ENCODE data around the gene ADAP1.

The ADAP1 gene

GRCh38 chr7:869348-869747, 85.1 kb downstream of the ADAP1 start:
- no peak for TF ChIP-seq EZH2phosphoT487 (IDR thresholded peaks at IDR 0.05; ENCODE audit: borderline replicate concordance)
- no peak for TF ChIP-seq CTCF (conservative IDR thresholded peaks at IDR 0.05; ENCODE audit: low read length)
- H3K36me3 ChIP-seq (ENCODE audit: insufficient read depth, low read length), result peaks cover 44% of the 10 kb centered on the region; the same call in 1 of the 2 replicates
- no peaks in the 10 kb centered on the region for H3K27me3 ChIP-seq (ENCODE audit: insufficient read depth, low read length, poor library complexity, severe bottlenecking)

GRCh38 chr7:868189-868486, 86.3 kb downstream of the ADAP1 start:
- Histone ChIP-seq H3K9ac (ENCODE audit: low read depth, low read length, poor library complexity, severe bottlenecking) (no peak overlapping the region), H3K36me3 (ENCODE audit: insufficient read depth, low read length) (peaks cover 43% of the 10 kb centered on the region; the same call in 1 of the 2 replicates), H3K4me1 (ENCODE audit: insufficient read depth, low read length, poor library complexity, severe bottlenecking) (no peaks in the 10 kb centered on the region), H2AFZ (ENCODE audit: low read length) (no peak overlapping the region), H3F3A (ENCODE audit: low read depth) (no peaks in the 10 kb centered on the region), H4K20me1 (ENCODE audit: insufficient read depth, low read length, poor library complexity, severe bottlenecking) (no peaks in the 10 kb centered on the region), H3K9me3 (ENCODE audit: insufficient read depth, low read depth, low read length) (no peaks in the 10 kb centered on the region), H3K9me2 (replicated peaks; ENCODE audit: low read depth, low read length) (no peaks in the 10 kb centered on the region), H3K4me3 (ENCODE audit: low read length, poor library complexity, severe bottlenecking) (no peak overlapping the region), H3K79me2 (ENCODE audit: insufficient read depth, low read length) (no peaks in the 10 kb centered on the region), H3K4me2 (ENCODE audit: low read depth, low read length, poor library complexity, severe bottlenecking) (no peak overlapping the region), H3K27me3 (ENCODE audit: insufficient read depth, low read length, poor library complexity, severe bottlenecking) (no peaks in the 10 kb centered on the region)
- no peak for TF ChIP-seq CTCF (conservative IDR thresholded peaks at IDR 0.05; ENCODE audit: low read length)
- TF ChIP-seq EZH2phosphoT487 (IDR thresholded peaks at IDR 0.05; ENCODE audit: borderline replicate concordance), result no peak

More at GRCh38 chr7:869348-869747, 85.1 kb downstream of the ADAP1 start:
- H3F3A ChIP-seq (ENCODE audit: low read depth), result peaks cover 2% of the 10 kb centered on the region; the same call in 1 of the 2 replicates
- no peak overlapping the region for H2AFZ ChIP-seq (ENCODE audit: low read length)
- no peaks in the 10 kb centered on the region for H3K9me3 ChIP-seq (ENCODE audit: insufficient read depth, low read depth, low read length)
- no peaks in the 10 kb centered on the region for H4K20me1 ChIP-seq (ENCODE audit: insufficient read depth, low read length, poor library complexity, severe bottlenecking)
- H3K79me2 ChIP-seq (ENCODE audit: insufficient read depth, low read length), result no peaks in the 10 kb centered on the region
- no peak overlapping the region for H3K9ac ChIP-seq (ENCODE audit: low read depth, low read length, poor library complexity, severe bottlenecking)
- H3K9me2 ChIP-seq (replicated peaks; ENCODE audit: low read depth, low read length), result no peaks in the 10 kb centered on the region
- H3K4me1 ChIP-seq (ENCODE audit: insufficient read depth, low read length, poor library complexity, severe bottlenecking), result peaks cover 6% of the 10 kb centered on the region
- no peak overlapping the region for H3K4me2 ChIP-seq (ENCODE audit: low read depth, low read length, poor library complexity, severe bottlenecking)
- H3K4me3 ChIP-seq (ENCODE audit: low read length, poor library complexity, severe bottlenecking), result no peak overlapping the region

- H2AFZ ChIP-seq (ENCODE audit: low read length), result no peak overlapping the region
- H3K4me1 ChIP-seq (ENCODE audit: insufficient read depth, low read length, poor library complexity, severe bottlenecking), result no peaks in the 10 kb centered on the region
- no peaks in the 10 kb centered on the region for H4K20me1 ChIP-seq (ENCODE audit: insufficient read depth, low read length, poor library complexity, severe bottlenecking)
- no peaks in the 10 kb centered on the region for H3K9me3 ChIP-seq (ENCODE audit: insufficient read depth, low read depth, low read length)
- no peaks in the 10 kb centered on the region for H3K79me2 ChIP-seq (ENCODE audit: insufficient read depth, low read length)
- H3K27me3 ChIP-seq (ENCODE audit: insufficient read depth, low read length, poor library complexity, severe bottlenecking), result no peaks in the 10 kb centered on the region
- H3K9ac ChIP-seq (ENCODE audit: low read depth, low read length, poor library complexity, severe bottlenecking), result no peak overlapping the region
- H3F3A ChIP-seq (ENCODE audit: low read depth), result no peaks in the 10 kb centered on the region
- H3K36me3 ChIP-seq (ENCODE audit: insufficient read depth, low read length), result peaks cover 39% of the 10 kb centered on the region; the same call in 1 of the 2 replicates
- no peak overlapping the region for H3K4me3 ChIP-seq (ENCODE audit: low read length, poor library complexity, severe bottlenecking)
- no peak overlapping the region for H3K4me2 ChIP-seq (ENCODE audit: low read depth, low read length, poor library complexity, severe bottlenecking)
- TF ChIP-seq CTCF (conservative IDR thresholded peaks at IDR 0.05; ENCODE audit: low read length), result no peak
- no peaks in the 10 kb centered on the region for H3K9me2 ChIP-seq (replicated peaks; ENCODE audit: low read depth, low read length)
These were observed 86.9 kb downstream of the ADAP1 start for GRCh38 chr7:867406-868188.

Data from Loucy (cell line).